HUDEP-2 (cell line): ENCODE results near the gene BLOC1S4.

Experiments
- DNase-seq, 76 experiments: peaks; one replicate each; lab custom pipeline; 2025; ENCODE audit not compliant: unreplicated experiment in 76 of 76; lab: John Stamatoyannopoulos, UW

BLOC1S4 gene

DNA sequence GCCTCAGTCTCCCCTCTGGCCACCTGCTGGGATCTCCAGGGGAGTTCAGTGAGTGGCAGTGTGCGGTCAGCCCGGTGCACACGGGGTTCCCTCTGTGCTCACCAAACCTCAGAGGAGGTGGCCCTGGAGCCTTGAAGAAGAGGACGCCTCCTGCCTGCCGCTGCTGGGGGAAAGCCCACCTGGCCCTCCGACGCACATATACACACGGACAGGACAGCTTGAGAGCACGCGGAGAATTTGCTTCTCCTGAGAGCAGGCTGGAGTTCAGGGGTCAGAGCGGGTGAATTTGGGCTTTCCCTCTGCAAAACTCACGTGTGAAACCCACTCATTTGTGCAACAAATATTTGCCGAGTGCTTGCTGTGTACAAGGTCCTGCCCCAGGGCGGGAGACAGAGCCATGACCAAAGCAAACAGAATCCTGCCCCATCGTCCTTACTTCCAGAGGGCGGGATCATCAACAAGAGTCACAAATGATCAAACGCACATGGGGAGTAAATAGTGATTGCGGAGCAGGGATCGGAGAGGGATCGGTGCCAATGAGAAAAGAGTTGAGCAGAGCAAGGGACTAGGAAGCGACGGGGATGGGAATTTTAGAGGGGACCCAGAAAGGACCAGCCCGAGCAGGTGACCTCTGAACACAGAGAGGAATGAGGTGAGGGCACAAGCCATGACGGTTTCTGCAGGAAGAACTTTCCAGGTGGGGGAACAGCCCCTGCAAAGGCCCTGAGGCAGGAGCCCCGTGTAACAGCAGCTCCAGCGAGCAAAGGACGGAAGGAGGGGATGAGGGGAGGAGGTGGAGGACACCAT lies 17.6 kb downstream of the BLOC1S4 start:
- DNase-seq, result peak in 2 of 76 experiments; percentile 6 to 25

DNA sequence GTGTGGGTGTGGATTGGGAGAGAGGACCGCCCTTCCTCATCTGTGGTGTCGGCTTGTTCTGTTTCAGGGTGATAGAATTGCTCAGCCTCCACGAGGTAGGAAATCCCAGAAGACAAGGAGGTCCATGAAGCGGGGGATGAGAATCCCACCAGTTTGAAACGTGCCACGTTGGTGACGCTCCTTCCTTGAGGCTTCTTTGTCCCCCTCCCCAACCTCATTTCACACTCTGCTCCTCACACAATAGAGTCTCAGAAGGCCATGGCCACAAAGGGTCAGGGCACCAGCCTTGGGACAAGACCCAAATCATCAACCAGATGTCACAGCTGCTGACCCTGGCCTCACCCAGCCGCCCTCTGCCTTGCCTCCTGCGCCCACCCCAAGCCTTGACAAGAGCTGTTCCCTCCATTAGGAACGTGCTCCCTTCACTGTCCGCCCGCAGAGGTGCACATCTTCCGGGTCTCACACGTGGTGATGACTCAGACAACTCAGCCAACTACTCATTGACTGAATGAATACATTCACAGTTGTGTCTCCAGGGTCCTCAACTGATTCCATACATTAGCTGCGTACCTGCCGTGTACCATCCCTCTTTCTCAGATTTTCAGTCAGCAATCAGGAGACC lies 18.3 kb downstream of the BLOC1S4 start:
- DNase-seq, result peak in 4 of 76 experiments; percentile 17 to 47 (median 21)

DNA sequence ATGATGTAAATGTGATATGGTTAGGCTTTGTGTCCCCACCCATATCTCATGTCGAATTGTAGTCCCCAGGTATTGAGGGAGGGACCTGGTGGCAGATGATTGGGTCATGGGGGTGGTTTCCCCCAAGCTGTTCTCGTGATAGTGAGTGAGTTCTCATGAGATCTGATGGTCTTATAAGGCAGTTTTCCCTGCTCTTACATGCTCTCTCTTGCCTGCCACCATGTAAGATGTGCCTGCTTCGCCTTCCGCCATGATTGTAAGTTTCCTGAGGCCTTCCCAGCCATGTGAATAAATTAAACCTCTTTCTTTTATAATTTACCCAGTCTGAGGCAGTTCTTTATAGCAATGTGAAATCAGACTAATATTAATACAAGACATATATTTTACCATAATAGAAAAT lies 23.9 kb downstream of the BLOC1S4 start:
- DNase-seq, result no peak

DNA sequence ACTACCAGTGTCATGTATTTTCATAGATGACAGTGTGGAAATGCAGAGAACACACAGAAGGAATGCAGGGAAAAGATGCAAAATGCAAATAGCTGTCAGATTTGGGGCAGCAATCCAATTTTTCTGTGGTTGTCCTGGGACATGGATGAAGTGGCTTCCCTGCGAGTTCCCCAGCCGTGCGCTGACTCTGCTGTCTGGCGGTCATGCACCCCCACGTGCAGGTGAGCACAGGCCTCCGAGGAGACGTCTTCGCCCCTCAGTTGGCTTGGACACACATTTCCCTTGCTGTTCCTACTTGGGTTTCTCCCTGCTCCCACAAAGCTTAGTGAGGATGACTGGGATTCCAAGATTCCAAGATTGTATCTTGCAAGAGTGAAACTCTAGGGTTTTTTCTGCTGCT lies 24.4 kb downstream of the BLOC1S4 start:
- no peak for DNase-seq

DNA sequence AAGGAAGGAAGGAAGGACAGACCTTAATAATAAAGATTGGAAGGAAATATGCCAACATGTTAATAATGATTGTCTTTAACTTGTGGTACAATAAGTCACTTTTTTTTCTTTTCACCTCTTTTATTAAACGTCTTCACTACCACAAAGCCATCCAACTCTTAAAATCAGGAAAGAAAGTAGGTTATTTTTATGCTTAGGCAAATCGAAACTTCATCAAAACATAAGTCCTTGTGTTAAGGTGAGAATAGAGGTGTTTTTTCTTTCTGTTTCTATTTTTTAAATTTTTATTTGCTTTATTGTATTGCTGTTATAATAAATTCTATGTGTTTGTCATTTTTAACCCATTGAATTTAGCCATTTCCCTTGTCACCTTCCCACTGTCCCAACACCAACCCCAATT lies 26.5 kb downstream of the BLOC1S4 start:
- DNase-seq, result no peak

DNA sequence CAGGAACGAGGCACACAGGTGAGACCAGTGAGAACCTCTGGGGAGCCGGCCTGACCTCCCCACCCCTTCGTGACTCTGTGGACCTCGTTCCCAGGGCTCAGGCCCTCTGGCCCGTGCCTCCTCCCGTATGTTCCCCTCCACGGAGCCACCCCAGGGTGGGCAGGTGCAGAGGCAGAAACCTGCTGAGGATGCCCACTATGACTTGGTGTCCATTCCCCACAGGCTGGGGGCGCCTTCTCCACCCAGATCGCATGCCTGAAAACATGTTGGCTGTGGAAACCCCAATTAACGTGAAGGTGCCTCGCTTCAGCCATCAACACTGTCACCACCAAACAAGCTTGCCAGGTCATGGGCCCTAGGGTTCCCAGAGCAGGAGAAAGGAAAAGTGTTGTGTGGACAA lies 27.0 kb downstream of the BLOC1S4 start:
- no peak for DNase-seq

DNA sequence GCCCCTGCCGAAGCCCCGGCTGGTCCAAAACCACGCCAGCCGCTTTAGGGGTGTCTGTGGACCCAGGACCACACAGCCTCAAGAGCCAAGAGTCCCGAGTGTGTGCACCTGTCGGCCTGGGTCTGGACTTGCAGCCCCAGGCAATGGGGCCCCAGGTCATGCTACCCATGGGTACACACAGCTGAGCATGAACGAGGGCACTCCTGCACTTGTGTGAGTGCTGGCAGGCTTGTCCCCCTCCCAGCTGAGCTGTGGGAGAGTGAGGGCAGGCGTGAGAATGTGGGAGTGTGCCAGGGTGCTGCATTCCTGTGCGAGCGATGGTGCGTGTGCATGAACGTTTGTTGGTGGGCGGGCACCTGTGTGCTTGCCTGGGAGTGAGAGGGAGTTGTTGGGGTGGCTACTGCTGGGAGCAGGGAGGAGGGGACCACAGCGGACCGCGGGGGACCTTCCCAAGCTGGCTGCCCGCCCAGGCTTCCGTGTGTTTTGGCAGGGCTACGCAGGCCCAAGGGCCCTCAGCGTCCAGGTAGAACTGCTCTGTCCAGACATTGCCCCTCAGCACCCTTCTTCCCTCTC lies 30.8 kb downstream of the BLOC1S4 start:
- DNase-seq, result no peak

DNA sequence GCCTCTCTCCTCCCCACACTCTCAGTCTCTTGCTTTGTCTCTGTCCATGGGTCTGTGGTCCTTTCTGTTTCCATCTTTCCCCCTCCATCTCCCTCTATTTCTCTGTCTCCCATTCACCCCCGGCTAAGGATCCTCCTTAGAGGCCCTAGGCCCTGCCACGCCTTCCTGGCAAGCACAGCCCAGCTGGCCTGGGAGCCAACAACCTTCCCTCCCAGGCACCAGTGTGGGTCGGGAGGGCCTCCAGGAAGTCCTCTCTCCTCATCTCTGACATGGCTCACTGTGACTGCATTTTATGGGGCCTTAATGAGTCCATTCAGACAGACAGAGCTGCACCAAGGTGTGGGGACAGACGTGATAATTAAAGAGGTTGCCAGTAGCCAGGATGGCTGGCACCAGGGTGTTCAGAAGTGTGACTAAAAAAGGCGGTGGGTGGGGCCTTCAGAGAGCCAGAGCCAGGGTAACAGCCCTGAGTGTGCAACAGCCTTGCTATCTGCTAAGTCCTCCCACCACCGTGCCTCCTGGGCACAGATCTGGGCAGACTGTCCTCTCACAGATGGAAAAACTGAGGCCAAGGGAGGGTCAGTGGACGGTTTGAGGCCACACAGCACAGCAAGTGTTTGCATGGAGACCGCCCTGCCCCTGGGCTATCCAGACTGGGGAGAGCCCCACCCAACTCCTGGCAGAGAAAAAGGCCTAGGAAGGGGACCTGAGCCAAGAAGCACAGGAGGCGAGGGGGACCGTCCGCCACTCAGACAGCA lies 31.5 kb downstream of the BLOC1S4 start:
- DNase-seq, result peak in 71 of 76 experiments; percentile 10 to 88 (median 52)

DNA sequence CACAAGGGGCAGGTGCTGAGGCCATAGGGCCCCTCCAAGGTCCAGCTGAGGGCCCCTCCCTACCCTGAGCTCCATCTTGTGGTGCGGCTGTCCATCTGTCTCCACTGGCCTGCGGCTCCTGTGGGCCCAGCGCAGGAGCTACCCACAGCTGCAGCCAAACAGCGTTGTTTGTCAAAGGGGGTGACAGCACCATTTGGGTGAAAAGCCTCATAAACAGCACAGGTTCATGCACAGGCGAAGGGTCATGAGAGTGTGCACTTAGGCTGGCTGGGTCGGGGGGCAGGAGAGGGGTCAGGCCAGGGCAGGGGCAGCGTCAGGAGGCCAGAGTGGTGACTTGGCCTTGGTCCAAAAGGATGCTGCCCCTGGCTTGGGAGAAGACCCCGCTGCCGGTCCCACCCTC lies 32.3 kb downstream of the BLOC1S4 start:
- no peak for DNase-seq

DNA sequence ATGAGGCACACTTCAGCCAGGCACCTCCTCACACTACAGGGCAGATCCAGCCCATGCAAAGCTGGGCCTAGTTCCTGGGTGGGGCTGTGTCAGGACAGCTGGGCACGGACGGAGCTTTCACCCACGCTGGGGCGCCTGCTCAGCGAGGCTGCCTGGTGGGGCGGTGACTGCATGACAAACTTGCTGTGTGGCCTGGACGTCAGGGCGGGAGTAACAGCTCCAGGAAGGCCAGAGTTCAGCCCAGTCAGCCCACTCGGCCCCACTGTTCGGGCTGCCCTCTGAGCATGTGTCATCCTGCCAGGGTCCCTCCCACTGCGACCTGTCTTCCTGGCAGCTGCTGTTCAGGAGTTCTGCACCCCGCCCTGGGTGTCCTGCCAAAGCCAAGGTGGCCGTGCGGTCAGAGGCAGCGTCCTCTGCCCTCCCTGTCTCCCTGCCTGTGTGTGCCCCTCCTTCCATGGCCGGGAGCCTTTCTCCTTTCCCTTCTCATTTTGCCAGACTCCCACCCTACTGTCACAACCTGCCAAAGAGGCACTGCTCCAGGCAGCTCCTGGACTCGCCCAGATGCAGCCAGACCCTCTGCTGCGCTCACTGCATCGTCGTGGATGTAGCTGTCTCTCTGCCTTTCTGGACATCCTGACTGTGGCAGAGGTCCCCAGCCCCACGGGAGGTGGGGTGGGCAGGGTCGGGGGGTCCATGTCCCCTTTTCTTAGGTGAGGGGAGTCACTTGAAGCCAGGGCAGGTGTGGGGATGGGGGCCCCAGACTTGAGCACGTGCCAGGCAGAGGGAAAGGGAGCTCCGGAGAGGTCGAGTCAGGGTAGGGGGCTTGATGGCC lies 33.6 kb downstream of the BLOC1S4 start:
- DNase-seq, result peak in 73 of 76 experiments; percentile 15 to 94 (median 73)

DNA sequence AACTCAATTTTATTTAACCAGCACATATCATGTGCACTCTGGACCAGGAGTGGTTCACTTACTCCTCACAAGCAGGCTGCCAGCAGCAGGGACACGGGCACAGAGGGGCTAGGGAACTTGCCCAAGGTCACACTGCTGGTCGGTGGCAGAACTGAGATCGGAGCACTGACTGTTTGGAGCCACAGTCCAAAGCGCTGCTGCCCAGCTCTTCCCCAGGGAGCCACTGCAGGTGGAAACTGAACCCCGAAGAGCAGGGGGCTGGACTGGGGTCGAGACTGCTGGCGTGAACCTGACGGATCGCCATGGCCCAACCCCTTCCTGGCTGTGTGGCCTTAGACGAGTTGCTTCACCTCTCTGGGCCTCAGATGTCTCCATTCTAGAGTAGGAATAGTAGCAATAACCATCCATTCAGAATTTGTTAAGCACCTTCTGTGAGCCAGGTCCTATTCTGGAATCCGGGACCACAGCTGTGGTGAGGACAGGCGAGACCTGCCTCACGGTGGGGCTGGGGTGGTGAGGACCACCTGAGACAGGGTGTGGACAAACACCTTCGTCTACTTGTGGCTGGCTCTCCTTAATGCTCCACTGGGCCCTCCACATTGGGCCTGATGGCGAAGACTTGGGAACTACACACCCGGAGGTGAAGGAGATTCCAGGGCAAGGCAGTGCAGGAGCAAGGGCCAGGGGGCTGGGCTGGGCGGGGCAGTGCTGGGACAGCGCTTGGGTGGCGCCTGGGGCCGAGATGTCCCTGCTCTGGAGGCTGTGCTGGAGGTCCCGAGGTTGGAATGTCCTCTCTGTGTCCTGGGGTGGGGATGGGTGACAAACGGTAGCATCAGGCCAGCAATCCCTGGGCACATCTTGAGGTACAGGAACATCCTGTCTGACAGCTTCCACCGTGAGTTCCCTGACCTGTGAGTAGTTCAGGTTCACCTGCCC lies 34.6 kb downstream of the BLOC1S4 start:
- no peak for DNase-seq

DNA sequence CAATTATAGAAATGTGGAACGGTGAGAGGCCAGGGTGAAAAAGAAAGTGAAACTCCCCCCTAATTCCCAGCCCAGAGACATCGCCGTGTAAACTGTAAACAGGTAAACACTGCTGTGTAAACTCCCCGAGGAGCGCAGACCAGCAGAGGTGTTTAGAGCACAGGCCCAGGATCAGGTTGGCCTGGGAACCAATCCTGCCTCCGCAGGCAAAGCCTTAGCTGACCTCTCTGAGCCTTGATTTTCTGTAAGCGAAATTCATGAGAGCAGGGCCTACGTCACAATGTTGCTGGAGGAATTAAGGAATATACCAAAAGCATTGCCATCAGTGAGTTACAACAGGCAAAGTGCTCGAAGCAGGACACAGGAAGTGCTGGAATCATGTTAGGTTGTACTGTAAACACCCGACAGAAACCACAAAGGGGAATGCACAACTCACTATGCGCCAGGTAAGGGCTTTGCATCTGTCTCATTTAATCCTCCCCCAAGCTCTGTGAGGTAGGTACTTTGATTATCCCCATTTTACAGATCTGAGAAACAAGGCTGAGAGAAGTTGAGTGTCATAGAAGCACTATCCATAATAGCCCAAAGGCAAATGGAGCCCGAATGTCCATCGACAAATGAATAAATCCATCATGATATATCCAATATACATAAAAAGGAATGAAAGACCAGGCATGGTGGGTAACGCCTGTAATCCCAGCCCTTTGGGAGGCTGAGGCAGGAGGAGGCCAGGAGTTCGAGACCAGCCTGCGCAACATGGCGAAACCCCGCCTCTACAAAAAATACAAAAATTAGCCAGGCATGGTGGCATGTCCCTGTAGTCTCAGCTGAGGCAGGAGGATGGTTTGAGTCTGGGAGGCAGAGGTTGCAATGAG lies 35.9 kb downstream of the BLOC1S4 start:
- DNase-seq, result no peak

DNA sequence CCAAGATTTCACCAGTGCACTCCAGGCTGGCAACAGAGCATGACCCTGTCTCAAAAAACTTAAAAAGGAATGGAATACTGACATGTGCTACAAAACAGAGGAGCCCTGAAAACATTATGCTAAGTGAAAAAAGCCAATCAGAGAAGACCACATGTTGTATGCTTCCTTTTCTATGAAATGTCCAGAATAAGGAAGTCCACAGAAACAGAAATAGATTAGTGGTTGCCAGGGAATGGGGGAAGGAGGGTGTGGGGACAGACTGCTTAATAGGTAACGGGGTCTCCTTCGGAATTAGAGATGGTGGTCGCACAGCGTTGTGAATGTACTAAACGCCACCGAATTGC lies 36.5 kb downstream of the BLOC1S4 start:
- DNase-seq, result no peak

DNA sequence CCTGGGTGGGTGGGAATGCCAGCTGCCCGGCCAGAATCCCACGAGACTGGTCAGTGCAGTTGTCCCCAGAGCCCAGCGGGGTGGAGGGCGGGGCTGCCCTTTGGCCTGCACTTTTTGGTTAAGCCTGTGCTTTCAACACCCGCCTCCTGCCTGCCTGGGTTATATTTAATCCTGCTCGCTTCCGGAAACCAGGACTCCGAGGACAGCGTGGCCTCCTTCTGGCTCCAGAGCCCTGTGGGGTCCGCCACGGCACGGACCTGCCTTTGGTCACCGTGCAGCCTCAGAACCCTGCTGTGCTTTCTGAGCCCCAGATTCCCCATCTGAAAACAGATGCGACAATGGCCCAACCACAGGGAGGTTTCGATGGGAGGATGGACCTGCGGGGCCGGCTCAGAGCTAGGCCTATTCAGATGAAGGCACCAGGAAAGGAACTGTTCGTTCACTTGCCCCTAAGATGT lies 37.2 kb downstream of the BLOC1S4 start:
- DNase-seq, result no peak

DNA sequence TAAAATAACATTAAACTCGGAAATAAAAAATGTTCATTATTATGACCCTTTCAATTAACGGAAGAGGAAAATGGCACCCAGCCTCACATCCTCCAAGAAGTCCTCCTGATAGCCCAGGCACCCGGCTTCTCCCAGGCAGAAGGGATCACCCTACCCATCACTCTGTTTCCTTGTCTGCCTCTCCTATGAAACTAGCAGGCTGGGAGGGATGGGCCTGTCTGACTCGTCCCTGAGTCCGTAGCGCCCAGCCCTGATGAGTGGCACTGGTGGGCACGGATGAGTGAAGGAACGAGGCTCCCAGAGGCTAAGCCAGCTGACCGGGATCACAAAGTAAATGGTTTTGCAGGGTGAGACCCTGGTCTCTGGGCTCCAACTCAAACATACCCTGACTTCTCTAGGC lies 37.9 kb downstream of the BLOC1S4 start:
- no peak for DNase-seq

DNA sequence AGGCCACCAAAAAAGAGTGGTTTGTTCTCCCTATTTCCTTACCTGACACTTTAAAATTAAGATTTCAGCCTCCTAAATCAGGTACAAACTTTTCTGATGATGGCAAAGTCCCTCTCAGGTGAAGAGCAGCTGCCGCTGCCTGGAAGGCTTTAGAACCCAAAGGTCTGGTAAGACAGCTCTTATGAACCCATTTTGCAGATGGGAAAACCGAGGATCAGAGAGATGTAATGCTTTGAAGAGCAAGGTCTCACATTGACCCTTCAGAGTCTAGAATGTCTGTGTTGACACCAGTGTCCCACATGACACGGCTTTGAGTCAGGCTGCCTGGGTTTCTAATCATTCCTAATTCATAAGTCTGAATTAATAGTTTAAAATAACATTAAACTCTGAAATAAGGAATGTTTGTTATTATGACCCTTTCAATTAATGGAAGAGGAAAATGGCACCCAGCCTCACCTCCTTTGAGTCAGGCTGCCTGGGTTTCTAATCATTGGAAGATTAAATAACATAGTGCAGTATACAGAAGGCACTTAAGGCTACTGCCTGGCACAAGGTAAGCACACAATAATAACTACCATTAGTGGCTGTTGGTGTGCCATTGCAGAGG lies 38.6 kb downstream of the BLOC1S4 start:
- DNase-seq, result no peak

DNA sequence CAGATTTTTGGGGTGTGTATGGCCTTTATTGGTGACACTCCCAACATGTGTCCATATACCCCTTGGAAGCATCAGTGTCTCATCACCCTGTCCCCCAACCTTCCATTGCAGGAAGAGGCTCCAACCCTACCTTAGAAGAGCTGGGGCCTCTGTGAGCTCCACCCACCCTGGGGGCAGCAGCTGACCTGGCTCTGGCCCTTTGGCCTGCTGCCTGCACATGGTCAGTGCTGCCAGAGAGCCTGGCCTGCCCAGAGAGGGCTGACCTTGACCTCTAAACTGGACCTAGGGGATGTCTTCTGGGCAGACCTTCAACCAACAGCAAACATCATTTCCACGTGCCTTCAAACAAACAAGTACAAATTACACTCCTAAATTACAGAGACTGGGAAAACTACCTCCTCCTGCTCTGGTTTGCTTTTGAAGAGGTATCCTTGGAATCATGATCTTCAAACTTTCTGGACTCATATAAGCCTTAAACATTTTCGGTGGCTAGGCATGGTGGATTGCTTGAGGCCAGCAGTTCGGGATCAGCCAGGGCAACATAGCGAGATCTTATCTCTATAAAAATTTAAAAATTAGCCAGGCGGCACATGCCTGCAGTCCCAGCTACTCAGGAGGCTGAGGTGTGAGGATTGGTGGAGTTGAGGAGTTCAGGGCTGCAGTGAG lies 39.2 kb downstream of the BLOC1S4 start:
- DNase-seq, result no peak
